Muscle of leg (tissue), 11 donors: ENCODE measurements around the gene NFATC3. TPM values are rescaled to one million over a fixed set of nuclear protein-coding genes. Genes with fewer than 3 reads are reported as not detected.

Source experiments
- DNase-seq: peaks from one replicate; pipeline ENCODE4 v3.0.0; 2013
- H3K27ac ChIP-seq: one replicate; pipeline ENCODE4 v1.5.1; 2013; ENCODE audit warnings: mild to moderate bottlenecking, low read length, control low read depth
- H3K27me3 ChIP-seq: one replicate; pipeline ENCODE4 v1.6.1; 2013; ENCODE audit warnings: low read length; ENCODE audit not compliant: control insufficient read depth, insufficient read depth
- H3K36me3 ChIP-seq: one replicate; pipeline ENCODE4 v1.6.1; 2013; ENCODE audit warnings: low read length; ENCODE audit not compliant: control insufficient read depth, insufficient read depth
- H3K4me1 ChIP-seq: one replicate; pipeline ENCODE4 v1.6.1; 2013; ENCODE audit warnings: low read length; ENCODE audit not compliant: control insufficient read depth, insufficient read depth
- H3K4me3 ChIP-seq: one replicate; pipeline ENCODE4 v1.5.1; 2013; ENCODE audit warnings: low read length, control low read depth
- H3K9me3 ChIP-seq: replicated peaks from 2 replicates; pipeline ENCODE4 v1.6.1; 2013; ENCODE audit warnings: low read depth, low read length; ENCODE audit not compliant: control insufficient read depth
- WGBS: methylation state at CpG from one replicate; pipeline ENCODE4 v1.1.5; 2013; ENCODE audit warnings: missing lambda C conversion rate; ENCODE audit not compliant: insufficient coverage; 5-methylcytosine and 5-hydroxymethylcytosine counted together
- polyA plus RNA-seq, 8 donors: library from polyadenylated mRNA; unstranded; fragments of 120-200 nt; gene quantifications; one replicate each; pipeline versions ENCODE4 v1.2.1 to v1.2.3, GENCODE V29; 2013; ENCODE audit warnings: inconsistent platforms in 1 of 8, low replicate concordance in 1 of 8; ENCODE audit not compliant: insufficient read length in 8 of 8, insufficient read depth in 1 of 8
- total RNA-seq: library from RNA; stranded (reverse); fragments of 120-200 nt; gene quantifications from one replicate; pipeline ENCODE4 v1.2.4, GENCODE V29; 2013

The NFATC3 gene
- total and polyA plus RNA-seq, 9 donors: 22.0 to 39.0 (median 26.0) TPM

DNA sequence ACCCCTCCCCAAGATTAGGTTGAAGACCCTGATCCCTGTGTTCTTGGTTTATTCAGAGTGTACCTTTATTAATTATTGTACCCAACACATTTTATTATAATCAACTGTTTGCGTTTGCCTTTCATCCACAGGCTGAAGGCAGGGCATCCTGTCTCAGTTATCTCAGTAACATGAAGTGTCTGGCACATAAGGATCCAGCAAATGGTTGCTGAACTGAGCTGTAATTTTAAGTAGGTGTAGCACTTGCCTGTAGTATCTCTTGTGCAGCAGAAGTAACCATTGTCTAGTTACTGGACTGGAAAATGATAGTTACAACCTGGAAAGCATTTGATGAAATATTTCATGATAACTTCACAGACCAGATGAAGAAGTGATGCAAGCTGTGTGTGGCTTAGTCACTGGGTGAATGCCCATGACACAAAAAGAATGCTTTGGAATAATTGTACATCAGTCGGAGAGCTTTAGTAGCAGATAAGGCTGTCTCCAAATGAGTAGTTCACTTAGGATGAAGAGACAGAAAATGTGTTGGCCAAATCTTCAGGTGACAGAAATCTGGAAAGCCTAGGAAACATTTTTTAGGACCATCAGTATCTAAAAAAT, 94.1 kb downstream of the NFATC3 start:
- no peak overlapping the region for H3K27ac ChIP-seq
- no peaks in the 10 kb centered on the region for H3K27me3 ChIP-seq
- no peaks in the 10 kb centered on the region for H3K9me3 ChIP-seq
- no CpG with 5 or more reads among the region's 2 CpGs for WGBS
- no peak for DNase-seq
- H3K4me3 ChIP-seq: no peak overlapping the region
- H3K4me1 ChIP-seq: no peaks in the 10 kb centered on the region
- H3K36me3 ChIP-seq: peaks cover 25% of the 10 kb centered on the region

DNA sequence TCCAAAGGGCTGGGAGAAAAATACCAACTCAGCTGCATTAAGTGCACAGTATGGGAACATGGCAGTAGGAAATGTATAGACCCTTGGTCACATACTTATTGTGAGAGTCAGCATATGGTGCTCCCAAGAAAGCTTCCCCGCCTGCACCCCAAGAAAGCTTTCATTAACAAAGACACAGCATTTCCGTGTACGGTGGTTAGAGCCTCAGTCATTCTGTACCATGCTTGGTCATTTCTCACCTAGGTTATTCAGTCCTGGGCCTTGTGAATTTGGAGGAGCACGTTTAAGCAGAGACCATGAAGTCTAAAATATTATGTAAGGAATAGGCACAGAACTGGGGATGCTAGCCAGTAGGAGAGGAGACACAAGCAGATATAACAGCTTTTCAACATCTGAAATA, 94.7 kb downstream of the NFATC3 start:
- H3K36me3 ChIP-seq: peaks cover 24% of the 10 kb centered on the region
- no peaks in the 10 kb centered on the region for H3K4me1 ChIP-seq
- H3K27ac ChIP-seq: no peak overlapping the region
- no peaks in the 10 kb centered on the region for H3K27me3 ChIP-seq
- no peak overlapping the region for H3K4me3 ChIP-seq
- no CpG with 5 or more reads among the region's 4 CpGs for WGBS
- H3K9me3 ChIP-seq: no peaks in the 10 kb centered on the region
- no peak for DNase-seq

DNA sequence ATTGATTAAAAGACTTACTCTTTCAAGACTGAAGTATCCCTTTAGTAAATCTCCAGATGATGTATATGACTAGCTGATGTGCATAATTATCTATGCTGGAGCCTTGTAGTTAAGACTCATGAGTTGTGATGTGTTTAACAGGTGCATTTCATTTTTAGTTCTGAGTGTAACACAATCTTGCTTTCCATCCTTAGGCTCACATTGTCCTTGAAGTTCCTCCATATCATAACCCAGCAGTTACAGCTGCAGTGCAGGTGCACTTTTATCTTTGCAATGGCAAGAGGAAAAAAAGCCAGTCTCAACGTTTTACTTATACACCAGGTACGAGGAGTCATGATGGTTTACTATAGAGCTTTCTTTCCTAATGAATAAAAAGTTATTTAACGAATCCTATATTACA, 97.9 kb downstream of the NFATC3 start:
- no peaks in the 10 kb centered on the region for H3K27me3 ChIP-seq
- no peak overlapping the region for H3K27ac ChIP-seq
- peaks cover 39% of the 10 kb centered on the region for H3K36me3 ChIP-seq
- no peaks in the 10 kb centered on the region for H3K4me1 ChIP-seq
- H3K4me3 ChIP-seq: no peak overlapping the region
- WGBS: no CpG with 5 or more reads among the region's 3 CpGs
- H3K9me3 ChIP-seq: no peaks in the 10 kb centered on the region
- DNase-seq: peak; percentile 60

DNA sequence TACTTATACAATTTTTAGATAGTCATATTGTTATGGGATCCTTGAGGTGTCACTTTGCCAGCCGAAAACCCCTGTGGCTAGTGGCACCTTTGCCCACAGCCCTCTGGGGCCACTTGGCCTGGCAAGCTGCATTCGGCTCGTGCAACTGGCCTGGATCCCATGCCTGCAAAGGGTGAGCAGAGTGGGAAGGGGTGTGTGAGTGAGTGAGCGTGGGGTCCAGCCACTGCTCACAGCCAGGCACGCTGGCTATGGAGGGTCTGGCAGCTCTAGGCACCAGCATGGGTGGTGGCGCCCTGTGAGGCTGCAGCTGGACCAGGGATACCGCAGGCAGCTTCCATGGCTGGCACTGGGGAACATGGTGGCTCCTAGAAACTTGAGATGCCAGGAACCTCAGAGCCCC, 101.7 kb downstream of the NFATC3 start:
- peaks cover 44% of the 10 kb centered on the region for H3K36me3 ChIP-seq
- no peaks in the 10 kb centered on the region for H3K4me1 ChIP-seq
- DNase-seq: no peak
- WGBS: 96% methylated on average over 7 of the region's 7 CpGs
- no peak overlapping the region for H3K4me3 ChIP-seq
- no peaks in the 10 kb centered on the region for H3K9me3 ChIP-seq
- no peak overlapping the region for H3K27ac ChIP-seq
- H3K27me3 ChIP-seq: no peaks in the 10 kb centered on the region

DNA sequence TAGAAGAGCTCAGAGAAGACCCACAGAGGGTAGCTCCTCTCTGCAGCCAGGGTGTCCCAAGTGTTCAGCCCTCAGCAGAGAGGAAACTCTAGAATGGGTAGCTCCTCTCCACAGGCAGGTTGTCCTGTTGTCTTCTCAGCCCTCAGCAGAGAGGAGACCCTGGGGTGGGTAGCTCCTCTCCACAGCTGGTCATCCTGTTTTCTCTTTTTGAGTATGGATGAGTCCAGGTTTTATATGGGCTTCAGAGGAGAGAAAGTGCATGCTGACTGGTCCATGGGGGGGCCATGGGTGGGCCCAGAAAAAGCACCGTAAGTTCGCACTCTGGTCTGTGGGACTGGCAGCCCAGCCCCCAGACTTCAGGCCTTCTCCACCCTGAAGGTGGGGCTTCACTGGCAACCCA, 102.3 kb downstream of the NFATC3 start:
- Histone ChIP-seq H3K9me3 (no peaks in the 10 kb centered on the region), H3K4me1 (no peaks in the 10 kb centered on the region), H3K4me3 (no peak overlapping the region), H3K36me3 (peaks cover 46% of the 10 kb centered on the region), H3K27ac (no peak overlapping the region), H3K27me3 (no peaks in the 10 kb centered on the region)
- DNase-seq: no peak
- WGBS: 100% methylated on average over 2 of the region's 2 CpGs

DNA sequence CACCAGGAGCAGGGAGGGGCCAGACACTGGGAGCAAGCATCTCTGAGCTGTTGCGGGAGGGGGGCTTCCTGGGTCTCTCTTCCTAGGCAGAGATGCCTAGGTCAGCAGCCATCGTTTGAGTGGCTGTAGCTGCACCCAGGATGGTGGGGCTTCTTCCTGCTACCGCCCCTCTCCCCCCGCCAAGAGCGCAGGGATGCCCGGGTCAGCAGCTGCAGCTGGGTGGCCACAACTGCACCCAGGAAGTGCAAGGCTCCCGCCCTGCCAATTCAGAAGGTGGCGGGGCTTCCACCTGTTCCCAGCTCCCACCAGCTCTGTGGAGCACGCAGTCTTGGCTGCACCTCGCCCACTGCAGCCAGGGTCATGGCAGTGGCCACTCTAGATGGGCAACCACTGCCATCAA, 103.0 kb downstream of the NFATC3 start:
- H3K4me1 ChIP-seq: no peaks in the 10 kb centered on the region
- H3K27ac ChIP-seq: no peak overlapping the region
- H3K4me3 ChIP-seq: no peak overlapping the region
- no peaks in the 10 kb centered on the region for H3K9me3 ChIP-seq
- H3K36me3 ChIP-seq: peaks cover 49% of the 10 kb centered on the region
- H3K27me3 ChIP-seq: no peaks in the 10 kb centered on the region
- 98% methylated on average over 8 of the region's 10 CpGs for WGBS
- no peak for DNase-seq

DNA sequence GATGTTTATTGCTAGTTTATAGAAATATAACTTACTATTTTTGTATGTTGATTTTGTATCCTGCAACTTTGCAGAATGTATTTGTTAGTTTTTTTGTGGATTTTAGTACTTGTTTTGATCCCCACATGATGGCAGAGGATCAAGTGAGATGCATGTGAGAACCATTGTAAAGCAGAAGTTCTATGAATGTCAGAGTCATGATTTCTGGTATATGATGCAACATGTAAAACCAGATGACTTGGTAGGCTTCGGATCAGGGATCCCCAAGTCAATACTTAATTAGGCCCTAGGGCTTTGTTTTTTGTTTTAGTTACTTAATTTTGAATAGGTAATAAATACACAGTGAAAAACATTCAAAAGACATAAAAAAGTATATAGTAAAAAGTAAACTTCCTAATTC, 104.9 kb downstream of the NFATC3 start:
- peaks cover 52% of the 10 kb centered on the region for H3K36me3 ChIP-seq
- peak; percentile 23 for DNase-seq
- H3K27me3 ChIP-seq: no peaks in the 10 kb centered on the region
- no CpG with 5 or more reads among the region's 1 CpG for WGBS
- H3K27ac ChIP-seq: no peak overlapping the region
- H3K4me1 ChIP-seq: no peaks in the 10 kb centered on the region
- H3K9me3 ChIP-seq: no peaks in the 10 kb centered on the region
- H3K4me3 ChIP-seq: no peak overlapping the region

DNA sequence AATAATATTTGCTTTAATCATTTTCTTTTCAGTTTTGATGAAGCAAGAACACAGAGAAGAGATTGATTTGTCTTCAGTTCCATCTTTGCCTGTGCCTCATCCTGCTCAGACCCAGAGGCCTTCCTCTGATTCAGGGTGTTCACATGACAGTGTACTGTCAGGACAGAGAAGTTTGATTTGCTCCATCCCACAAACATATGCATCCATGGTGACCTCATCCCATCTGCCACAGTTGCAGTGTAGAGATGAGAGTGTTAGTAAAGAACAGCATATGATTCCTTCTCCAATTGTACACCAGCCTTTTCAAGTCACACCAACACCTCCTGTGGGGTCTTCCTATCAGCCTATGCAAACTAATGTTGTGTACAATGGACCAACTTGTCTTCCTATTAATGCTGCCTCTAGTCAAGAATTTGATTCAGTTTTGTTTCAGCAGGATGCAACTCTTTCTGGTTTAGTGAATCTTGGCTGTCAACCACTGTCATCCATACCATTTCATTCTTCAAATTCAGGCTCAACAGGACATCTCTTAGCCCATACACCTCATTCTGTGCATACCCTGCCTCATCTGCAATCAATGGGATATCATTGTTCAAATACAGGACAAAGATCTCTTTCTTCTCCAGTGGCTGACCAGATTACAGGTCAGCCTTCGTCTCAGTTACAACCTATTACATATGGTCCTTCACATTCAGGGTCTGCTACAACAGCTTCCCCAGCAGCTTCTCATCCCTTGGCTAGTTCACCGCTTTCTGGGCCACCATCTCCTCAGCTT, 105.8 kb downstream of the NFATC3 start:
- H3K36me3 ChIP-seq: peaks cover 52% of the 10 kb centered on the region
- no peak overlapping the region for H3K4me3 ChIP-seq
- 100% methylated on average over 2 of the region's 2 CpGs for WGBS
- no peaks in the 10 kb centered on the region for H3K9me3 ChIP-seq
- H3K27ac ChIP-seq: no peak overlapping the region
- DNase-seq: no peak
- no peaks in the 10 kb centered on the region for H3K4me1 ChIP-seq
- no peaks in the 10 kb centered on the region for H3K27me3 ChIP-seq

DNA sequence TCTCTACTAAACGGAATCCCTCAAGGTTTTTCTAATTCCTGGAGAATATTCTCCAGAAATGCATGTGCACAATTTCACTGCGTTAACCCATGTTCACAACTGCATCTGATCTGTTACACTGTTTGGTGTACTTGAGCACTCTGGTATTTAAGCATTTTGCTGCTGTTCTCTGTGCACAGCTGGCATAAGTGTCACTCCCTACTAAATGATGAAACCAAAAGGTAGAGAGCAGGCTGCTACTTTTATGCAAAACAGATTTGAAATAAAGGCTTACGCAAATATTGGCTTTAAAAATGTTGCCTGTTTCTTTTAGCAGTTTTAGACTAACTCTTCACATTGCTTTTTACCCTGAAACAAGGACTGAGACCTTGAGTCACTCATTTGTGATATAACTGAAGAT, 109.1 kb downstream of the NFATC3 start:
- Histone ChIP-seq H3K27me3 (no peaks in the 10 kb centered on the region), H3K27ac (no peak overlapping the region), H3K4me3 (no peak overlapping the region), H3K4me1 (no peaks in the 10 kb centered on the region), H3K36me3 (peaks cover 30% of the 10 kb centered on the region), H3K9me3 (no peaks in the 10 kb centered on the region)
- WGBS: no CpG with 5 or more reads among the region's 3 CpGs
- DNase-seq: no peak

DNA sequence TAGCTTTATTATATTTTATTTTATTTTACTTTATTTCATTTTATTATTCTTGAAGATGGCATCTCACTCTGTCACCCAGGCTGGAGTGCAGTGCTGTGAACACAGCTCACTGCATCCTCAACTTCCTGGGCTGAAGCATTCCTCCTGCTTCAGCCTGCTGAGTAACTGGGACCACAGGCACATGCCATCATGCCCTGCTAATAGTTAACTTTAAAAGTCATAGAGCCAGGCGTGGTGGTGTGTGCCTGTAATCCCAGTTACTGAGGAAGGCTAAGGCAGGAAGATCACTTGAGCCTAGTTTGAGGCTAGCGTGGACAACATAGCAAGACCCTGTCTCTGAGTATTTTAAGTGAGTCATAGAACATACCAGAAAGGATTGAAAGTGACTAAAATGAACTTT, 112.1 kb downstream of the NFATC3 start:
- Histone ChIP-seq H3K36me3 (peaks cover 20% of the 10 kb centered on the region), H3K4me1 (no peaks in the 10 kb centered on the region), H3K4me3 (no peak overlapping the region), H3K27ac (no peak overlapping the region), H3K27me3 (no peaks in the 10 kb centered on the region), H3K9me3 (no peaks in the 10 kb centered on the region)
- DNase-seq: no peak
- WGBS: 85% methylated on average over 2 of the region's 2 CpGs
